Neural progenitor cell (in vitro differentiated cells): ENCODE measurements around the gene TIMP2.

Experiments used
- EZH2phosphoT487 ChIP-seq: fragments of 200-600 bp; sonication (generic); IDR thresholded peaks from 2 replicates; pipeline ENCODE4 v1.6.1; 2017; ENCODE audit warnings: antibody characterized with exemption
- TF ChIP-seq, protein P1 (sequence below): fragments of 200-600 bp; sonication (generic); IDR thresholded peaks from 2 replicates; pipeline ENCODE4 v1.5.1; 2017; ENCODE audit warnings: antibody characterized with exemption, mild to moderate bottlenecking

GRCh38 chr17:78803186-78803845 lies 121.9 kb downstream of the TIMP2 start:
- TF ChIP-seq, protein P1, sequence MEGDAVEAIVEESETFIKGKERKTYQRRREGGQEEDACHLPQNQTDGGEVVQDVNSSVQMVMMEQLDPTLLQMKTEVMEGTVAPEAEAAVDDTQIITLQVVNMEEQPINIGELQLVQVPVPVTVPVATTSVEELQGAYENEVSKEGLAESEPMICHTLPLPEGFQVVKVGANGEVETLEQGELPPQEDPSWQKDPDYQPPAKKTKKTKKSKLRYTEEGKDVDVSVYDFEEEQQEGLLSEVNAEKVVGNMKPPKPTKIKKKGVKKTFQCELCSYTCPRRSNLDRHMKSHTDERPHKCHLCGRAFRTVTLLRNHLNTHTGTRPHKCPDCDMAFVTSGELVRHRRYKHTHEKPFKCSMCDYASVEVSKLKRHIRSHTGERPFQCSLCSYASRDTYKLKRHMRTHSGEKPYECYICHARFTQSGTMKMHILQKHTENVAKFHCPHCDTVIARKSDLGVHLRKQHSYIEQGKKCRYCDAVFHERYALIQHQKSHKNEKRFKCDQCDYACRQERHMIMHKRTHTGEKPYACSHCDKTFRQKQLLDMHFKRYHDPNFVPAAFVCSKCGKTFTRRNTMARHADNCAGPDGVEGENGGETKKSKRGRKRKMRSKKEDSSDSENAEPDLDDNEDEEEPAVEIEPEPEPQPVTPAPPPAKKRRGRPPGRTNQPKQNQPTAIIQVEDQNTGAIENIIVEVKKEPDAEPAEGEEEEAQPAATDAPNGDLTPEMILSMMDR = no peak
- no peak for TF ChIP-seq EZH2phosphoT487
